Panc1 (cell line): Measurements from ENCODE around the gene CGNL1.
A peak's percentile ranks its signal among the peaks of the same experiment; 100 is the strongest.

Source experiments
- SIN3A ChIP-seq: IDR thresholded peaks from 2 replicates; pipeline ENCODE4 v1.6.1; 2012; ENCODE audit warnings: low read depth, mild to moderate bottlenecking, low read length, moderate library complexity, borderline replicate concordance; ENCODE audit not compliant: insufficient read depth
- TCF7L2 ChIP-seq: IDR thresholded peaks from 2 replicates; pipeline ENCODE4 v1.6.1; 2011; ENCODE audit warnings: mild to moderate bottlenecking, low read depth, low read length, inconsistent platforms
- TF ChIP-seq, protein P1 (sequence below): fragments of 450-650 bp; IDR thresholded peaks from 2 replicates; pipeline ENCODE4 v1.5.1; 2017; ENCODE audit warnings: mild to moderate bottlenecking

DNA sequence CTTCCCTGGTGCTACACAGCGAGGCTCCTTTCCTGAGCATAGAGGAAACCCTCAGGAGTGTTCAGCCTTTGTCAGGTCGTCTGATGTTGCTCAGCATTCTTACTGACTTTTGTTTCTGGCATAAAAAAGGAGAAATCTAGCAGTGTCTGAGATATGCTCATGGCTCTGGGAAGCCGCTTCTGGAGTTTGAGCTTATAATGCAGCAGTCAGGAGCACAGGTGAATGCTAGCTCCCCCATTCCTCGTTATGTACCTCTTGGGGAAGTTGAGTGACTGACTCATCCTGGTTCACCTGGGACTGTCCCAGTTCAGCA, 166.2 kb downstream of the CGNL1 start:
- TF ChIP-seq, protein P1, sequence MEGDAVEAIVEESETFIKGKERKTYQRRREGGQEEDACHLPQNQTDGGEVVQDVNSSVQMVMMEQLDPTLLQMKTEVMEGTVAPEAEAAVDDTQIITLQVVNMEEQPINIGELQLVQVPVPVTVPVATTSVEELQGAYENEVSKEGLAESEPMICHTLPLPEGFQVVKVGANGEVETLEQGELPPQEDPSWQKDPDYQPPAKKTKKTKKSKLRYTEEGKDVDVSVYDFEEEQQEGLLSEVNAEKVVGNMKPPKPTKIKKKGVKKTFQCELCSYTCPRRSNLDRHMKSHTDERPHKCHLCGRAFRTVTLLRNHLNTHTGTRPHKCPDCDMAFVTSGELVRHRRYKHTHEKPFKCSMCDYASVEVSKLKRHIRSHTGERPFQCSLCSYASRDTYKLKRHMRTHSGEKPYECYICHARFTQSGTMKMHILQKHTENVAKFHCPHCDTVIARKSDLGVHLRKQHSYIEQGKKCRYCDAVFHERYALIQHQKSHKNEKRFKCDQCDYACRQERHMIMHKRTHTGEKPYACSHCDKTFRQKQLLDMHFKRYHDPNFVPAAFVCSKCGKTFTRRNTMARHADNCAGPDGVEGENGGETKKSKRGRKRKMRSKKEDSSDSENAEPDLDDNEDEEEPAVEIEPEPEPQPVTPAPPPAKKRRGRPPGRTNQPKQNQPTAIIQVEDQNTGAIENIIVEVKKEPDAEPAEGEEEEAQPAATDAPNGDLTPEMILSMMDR = peak; percentile 60
- no peak for TF ChIP-seq SIN3A
- no peak for TF ChIP-seq TCF7L2
